Upper lobe of left lung (tissue), 4 donors: Measurements from ENCODE around the gene SNAPC4.

ENCODE experiments used
- EP300 ChIP-seq, 4 donors: sonication (generic); formaldehyde crosslinking; IDR thresholded peaks; one replicate each; pipeline ENCODE4 v1.5.1; 2017; ENCODE audit warnings: antibody characterized with exemption in 4 of 4, control low read depth in 2 of 4
- POLR2A ChIP-seq, 4 donors: fragments of 450-650 bp; IDR thresholded peaks; one replicate each; pipeline ENCODE4 v1.5.1; 2016 to 2017; ENCODE audit warnings: antibody characterized with exemption in 4 of 4, mild to moderate bottlenecking in 2 of 4
- POLR2AphosphoS5 ChIP-seq, 2 donors: sonication (generic); formaldehyde crosslinking; IDR thresholded peaks; one replicate each; pipeline ENCODE4 v1.5.1; 2017; ENCODE audit warnings: antibody characterized with exemption in 2 of 2
- TF ChIP-seq, protein P1 (sequence below), 6 experiments: fragments of 450-650 bp in 4 of 6; fragments of 200-600 bp in 2 of 6; sonication (generic) in 2 of 6; IDR thresholded peaks; one replicate each; pipeline ENCODE4 v1.5.1; 2016 to 2019; ENCODE audit warnings: antibody characterized with exemption in 6 of 6

DNA sequence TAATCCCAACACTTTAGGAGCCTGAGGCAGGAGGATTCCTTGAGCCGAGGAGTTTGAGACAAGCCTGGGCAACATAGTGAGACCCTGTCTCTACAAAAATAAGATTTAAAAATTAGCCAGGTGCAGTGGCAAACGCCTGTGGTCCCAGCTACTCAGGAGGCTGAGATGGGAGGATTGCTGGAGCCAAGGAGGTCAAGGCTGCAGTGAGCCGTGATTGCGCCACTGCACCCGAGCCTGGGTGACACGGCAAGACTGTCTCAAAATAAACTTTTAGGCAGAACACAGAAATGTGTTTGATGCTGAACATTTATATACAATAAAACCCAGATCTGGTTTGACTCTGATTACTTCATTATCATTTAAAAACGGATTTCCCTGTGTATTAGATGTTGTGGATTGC lies 5.5 kb upstream of the SNAPC4 start:
- TF ChIP-seq, protein P1, sequence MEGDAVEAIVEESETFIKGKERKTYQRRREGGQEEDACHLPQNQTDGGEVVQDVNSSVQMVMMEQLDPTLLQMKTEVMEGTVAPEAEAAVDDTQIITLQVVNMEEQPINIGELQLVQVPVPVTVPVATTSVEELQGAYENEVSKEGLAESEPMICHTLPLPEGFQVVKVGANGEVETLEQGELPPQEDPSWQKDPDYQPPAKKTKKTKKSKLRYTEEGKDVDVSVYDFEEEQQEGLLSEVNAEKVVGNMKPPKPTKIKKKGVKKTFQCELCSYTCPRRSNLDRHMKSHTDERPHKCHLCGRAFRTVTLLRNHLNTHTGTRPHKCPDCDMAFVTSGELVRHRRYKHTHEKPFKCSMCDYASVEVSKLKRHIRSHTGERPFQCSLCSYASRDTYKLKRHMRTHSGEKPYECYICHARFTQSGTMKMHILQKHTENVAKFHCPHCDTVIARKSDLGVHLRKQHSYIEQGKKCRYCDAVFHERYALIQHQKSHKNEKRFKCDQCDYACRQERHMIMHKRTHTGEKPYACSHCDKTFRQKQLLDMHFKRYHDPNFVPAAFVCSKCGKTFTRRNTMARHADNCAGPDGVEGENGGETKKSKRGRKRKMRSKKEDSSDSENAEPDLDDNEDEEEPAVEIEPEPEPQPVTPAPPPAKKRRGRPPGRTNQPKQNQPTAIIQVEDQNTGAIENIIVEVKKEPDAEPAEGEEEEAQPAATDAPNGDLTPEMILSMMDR (IDR thresholded peaks at IDR 0.05), result no peak
- TF ChIP-seq EP300 (IDR thresholded peaks at IDR 0.05) (no peak), POLR2A (IDR thresholded peaks at IDR 0.05) (no peak), POLR2AphosphoS5 (IDR thresholded peaks at IDR 0.05) (no peak)
